ENCODE measurements around the gene HOTAIR. TPM values are rescaled to one million over a fixed set of nuclear protein-coding genes. Genes with fewer than 3 reads are reported as not detected.

HOTAIR gene
- under 1 TPM in 2 of 7 donors, not detected in 5; 0.24 to 0.32 TPM for total RNA-seq
- polyA plus RNA-seq: 1 to 10 TPM in 1 of 2 donors, under 1 TPM in 1; 0.02 to 1.2 TPM
- long read RNA-seq, donor 1, partial matches to known transcripts: 0 of 2 reads
- long read RNA-seq, donor 1, other reads (novel, unspliced or antisense): 2 of 2 reads
- long read RNA-seq, donor 2: 0 reads
- long read RNA-seq, donor 3: 0 reads

DNA sequence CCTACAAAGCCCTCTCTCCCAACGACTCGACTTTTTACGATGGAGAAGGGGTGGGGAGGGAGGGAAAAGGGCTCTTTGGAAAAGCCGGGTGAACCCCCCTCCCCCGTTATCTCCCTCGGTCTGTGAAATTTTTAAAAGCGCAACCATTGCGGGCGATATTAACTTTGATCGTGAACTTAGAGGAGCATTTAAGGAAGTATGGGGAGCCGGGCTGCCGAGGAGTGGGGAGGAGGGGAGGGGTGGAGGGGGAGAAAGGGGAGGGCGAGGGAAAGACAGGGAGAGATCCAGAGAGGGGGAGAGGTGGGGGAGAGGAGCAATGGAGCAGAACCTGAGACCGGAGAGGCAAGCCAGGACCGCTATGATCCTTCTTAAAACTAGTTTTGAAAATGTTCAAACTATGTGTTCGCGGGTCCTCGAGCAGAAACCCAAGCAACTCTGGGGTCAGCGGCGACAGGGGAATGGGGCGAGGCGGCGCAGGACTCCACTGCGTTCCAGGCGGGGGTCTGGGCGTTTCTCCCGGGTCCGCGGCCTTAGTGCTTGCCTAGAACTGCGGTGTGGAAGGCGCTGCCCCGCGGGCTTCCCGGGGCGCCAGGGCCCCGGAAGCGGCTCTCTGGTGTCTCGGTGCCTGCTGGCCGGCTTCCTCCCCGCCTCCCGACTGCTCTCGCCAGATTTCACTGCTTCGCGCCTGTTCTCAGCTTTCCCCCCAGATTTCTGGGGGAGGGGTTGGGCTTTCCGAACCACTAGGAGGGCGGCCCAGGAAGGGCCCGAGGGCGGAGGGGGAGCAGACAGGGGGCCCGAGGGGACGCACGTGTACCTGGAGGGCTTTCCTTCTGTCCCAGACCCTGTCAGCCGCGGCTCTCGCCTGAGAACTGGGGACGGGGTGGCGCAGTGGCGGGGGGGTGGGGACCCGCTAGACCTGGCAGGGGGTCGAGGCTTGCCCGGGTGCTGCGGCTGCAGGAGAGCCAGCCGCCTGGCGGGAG is at the start of gene HOTAIR:
HOTAIR (minus strand) TSS at position 871 of the 980 bp plus-strand sequence.
- intact Hi-C loops (cut with DNase I): no loop called here
- H3K4me3 ChIP-seq: peak within 1 kb of the TSS; percentile 31
- 2 to 3% (median 3%) methylated on average over 51 to 63 of the region's 63 CpGs for WGBS, 3 donors

DNA sequence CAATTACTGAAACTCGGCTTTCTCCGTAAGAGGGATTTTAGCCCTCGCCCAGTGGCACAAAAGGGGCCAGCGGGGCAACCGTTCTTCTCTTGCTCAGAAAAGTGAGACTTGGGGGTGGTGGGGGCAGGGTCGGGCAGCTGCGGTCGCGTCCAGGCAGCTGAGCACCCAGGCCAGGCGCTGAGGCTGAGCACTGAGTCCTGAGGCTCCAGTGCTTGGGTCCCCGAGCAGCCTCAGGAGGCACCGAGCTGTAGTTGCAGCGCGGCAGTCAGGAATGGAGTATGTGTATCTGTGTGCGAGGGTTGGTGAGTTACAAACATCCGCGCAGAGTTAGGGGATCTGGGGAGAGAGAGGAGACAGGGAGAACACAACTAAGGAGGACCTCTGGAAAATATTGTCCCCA is 49.4 kb upstream of the HOTAIR start:
- Histone ChIP-seq H3K27me3 (no peaks in the 10 kb centered on the region), H3K4me1 (ENCODE audit: insufficient read depth) (peaks cover 11% of the 10 kb centered on the region)
- peak in 4 of 5 donors; percentile 41 to 56 (median 54) for DNase-seq

More for the DNA sequence above, at the start of gene HOTAIR:
- no peaks in the 10 kb centered on the region for H3K27me3 ChIP-seq
- no peaks in the 10 kb centered on the region for H3K36me3 ChIP-seq
- H3K9me3 ChIP-seq: no peaks in the 10 kb centered on the region
- TF ChIP-seq, protein P1, sequence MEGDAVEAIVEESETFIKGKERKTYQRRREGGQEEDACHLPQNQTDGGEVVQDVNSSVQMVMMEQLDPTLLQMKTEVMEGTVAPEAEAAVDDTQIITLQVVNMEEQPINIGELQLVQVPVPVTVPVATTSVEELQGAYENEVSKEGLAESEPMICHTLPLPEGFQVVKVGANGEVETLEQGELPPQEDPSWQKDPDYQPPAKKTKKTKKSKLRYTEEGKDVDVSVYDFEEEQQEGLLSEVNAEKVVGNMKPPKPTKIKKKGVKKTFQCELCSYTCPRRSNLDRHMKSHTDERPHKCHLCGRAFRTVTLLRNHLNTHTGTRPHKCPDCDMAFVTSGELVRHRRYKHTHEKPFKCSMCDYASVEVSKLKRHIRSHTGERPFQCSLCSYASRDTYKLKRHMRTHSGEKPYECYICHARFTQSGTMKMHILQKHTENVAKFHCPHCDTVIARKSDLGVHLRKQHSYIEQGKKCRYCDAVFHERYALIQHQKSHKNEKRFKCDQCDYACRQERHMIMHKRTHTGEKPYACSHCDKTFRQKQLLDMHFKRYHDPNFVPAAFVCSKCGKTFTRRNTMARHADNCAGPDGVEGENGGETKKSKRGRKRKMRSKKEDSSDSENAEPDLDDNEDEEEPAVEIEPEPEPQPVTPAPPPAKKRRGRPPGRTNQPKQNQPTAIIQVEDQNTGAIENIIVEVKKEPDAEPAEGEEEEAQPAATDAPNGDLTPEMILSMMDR (IDR thresholded peaks at IDR 0.05): no peak
- TF ChIP-seq EP300 (IDR thresholded peaks at IDR 0.05) (no peak), POLR2A (IDR thresholded peaks at IDR 0.05) (no peak)
- DNase-seq: peak in 1 of 5 donors; percentile 48
- H3K27ac ChIP-seq: no peak within 1 kb of the TSS
- peaks cover 2% of the 10 kb centered on the region for H3K4me1 ChIP-seq (ENCODE audit: insufficient read depth)

DNA sequence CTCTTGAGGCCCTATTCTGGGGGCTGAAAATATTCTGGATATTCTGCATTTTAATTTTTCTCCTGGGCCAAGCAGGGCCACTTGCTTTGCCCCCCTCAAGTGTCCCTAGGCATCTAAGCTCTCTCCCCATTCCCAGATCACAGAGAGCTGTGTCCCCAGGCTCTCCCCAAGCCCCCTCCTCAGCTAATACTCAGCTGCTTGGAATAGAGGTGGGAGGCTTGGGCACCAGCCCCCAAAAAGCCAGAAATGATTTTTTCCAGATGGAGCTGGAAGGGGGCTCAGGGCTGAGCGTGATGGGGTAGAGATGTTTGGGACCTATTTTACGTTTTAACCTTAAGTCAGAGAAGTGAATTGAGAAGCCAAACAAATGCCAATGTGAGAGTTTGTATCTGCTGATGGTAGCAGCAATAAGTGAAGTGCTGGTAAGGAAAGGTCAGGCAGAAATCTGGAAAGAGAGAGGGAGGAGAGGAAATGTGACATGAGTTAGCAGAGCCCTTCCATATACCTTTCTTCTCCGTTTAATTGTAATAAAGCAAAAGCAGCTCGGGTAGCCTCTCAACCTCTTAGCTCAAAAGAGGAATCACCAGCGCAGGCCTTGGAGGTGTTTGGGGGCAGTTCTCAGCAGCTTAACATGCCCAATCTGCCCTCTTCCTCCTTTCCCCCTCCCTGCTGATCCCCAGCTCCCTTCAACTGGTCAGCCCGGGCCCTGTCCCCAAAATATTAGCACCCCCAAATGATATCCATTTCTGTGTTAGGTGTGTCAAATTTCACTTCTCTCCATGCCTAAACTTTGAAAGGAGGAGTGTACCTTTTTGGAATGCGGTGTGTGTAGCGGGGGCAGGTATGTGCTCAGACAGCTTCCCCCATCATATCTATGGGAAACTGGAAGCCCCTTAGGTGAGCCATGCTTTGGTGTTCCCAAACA is 48.5 kb upstream of the HOTAIR start:
- H3K36me3 ChIP-seq: no peaks in the 10 kb centered on the region
- WGBS, 3 donors: 33 to 61% (median 42%) methylated on average over 8 of the region's 8 CpGs
- H3K4me3 ChIP-seq: no peak overlapping the region
- TF ChIP-seq EP300 (IDR thresholded peaks at IDR 0.05): no peak
- TF ChIP-seq, protein P1 (IDR thresholded peaks at IDR 0.05): no peak
- TF ChIP-seq POLR2A (IDR thresholded peaks at IDR 0.05): no peak
- DNase-seq: peak in 2 of 5 donors; percentile 12 to 30
- H3K4me1 ChIP-seq (ENCODE audit: insufficient read depth): peaks cover 11% of the 10 kb centered on the region
- intact Hi-C loops (cut with DNase I): no loop called here
- H3K9me3 ChIP-seq: no peaks in the 10 kb centered on the region
- peak overlapping the region; percentile 33 to 95 for H3K27ac ChIP-seq
- H3K27me3 ChIP-seq: no peaks in the 10 kb centered on the region

More for the DNA sequence above, 49.4 kb upstream of the HOTAIR start:
- intact Hi-C loops (cut with DNase I): no loop called here
- Histone ChIP-seq H3K9me3 (no peaks in the 10 kb centered on the region), H3K36me3 (no peaks in the 10 kb centered on the region), H3K4me3 (no peak overlapping the region), H3K27ac (peak overlapping the region; percentile 39 to 95)
- TF ChIP-seq, protein P1 (IDR thresholded peaks at IDR 0.05): no peak
- 22 to 60% (median 44%) methylated on average over 17 of the region's 17 CpGs for WGBS, 3 donors
